GM19467 (cell line): ENCODE measurements around the gene MRPL11.
A peak's percentile ranks its signal among the peaks of the same experiment; 100 is the strongest.

ENCODE experiments used
- ATAC-seq: cut with Tn5 transposase; IDR thresholded peaks from one replicate; pipeline ENCODE4 v1.9.1; 2021; ENCODE audit warnings: mild to moderate bottlenecking, moderate library complexity; ENCODE audit not compliant: unreplicated experiment

MRPL11 gene

DNA sequence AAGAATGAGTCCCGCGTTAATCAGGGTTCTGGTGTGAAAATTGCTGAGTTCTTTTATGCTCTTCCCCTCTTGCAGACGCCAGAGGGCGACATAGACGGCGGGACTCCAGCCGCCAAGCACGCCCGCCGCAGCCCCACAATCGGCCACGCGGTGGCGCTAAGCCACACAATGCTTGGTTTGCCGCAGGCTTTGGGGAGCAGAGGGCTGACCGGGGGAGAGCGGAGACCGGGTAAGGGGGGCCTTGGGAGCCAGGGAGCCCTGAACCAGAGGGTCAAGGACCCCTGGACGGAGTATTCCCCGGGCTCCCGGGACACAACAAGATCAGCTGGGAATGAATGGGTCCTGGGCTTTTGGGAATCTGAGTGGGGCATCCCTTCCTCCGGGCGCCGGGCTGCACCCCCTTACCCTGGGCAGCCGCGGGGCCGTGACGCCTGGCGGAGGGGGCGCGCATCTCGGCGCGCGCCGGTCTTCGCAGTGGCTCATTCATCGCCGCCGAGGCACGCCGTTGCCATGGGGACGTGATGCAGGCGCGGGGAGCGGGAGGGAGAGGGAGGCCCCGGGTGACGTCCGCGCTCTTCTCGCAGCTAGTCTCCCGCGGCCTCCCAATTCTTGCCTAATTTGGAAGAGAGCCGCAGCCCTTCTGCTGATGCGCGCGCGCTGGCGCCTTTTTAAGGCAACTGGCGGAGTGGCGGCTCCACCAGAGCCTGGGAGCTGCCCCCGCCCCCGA is 30.0 kb downstream of the MRPL11 start:
- peak; percentile 62 for ATAC-seq

DNA sequence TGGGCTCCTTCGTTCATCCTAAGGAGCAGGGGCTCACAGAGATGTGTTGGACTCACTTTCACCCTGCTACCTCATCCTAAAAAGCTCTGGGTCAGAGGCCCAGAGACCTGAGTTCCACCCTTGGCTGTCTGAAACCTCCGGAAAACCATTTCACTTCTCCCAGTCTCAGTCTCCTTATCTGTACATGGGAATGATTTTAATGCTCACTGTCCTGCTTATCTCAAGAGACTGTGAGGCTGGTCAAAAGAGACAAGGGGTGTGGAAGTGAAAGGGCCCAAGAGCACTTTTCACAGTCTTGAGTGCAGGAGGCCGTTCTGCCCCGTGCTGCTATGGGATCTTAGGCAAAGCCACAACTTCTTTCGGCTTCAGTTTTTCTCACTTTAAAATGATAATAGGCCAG is 31.0 kb downstream of the MRPL11 start:
- no peak for ATAC-seq

DNA sequence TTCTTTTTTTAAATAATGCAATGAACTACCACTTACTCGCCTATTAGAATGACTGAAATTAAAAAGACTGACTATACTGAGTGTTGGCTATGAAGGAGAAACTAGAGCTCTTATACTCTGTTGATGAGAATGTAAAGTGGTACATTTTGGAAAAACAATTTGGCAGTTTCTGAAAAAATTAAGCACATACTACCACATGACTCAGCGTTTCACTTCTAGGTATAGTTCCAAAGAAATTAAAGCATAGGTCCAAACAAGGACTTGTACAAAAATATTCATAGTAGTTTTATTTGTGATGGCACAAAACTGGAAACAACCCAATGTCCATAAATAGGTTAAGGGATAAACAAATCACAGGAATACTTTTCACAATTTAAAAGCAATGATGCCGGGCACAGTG is 44.7 kb downstream of the MRPL11 start:
- no peak for ATAC-seq

DNA sequence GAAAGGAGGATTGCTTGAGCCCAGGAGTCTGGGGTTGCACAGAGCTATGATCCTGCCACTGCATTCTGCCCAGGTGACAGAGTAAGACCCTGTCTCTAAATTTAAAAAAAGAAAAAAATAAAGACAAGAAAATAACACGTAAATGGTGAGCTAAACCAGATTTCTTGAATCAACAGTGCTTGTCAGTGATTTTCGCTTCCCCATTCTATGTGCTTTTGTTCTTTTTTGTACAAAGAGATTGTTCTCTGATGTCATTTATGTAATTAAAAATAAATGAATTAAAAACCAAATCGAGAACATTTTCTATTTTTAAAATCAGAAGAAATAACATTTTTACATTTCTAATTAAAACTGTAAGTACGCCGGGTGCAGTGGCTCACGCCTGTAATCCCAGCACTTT is 47.3 kb downstream of the MRPL11 start:
- no peak for ATAC-seq

DNA sequence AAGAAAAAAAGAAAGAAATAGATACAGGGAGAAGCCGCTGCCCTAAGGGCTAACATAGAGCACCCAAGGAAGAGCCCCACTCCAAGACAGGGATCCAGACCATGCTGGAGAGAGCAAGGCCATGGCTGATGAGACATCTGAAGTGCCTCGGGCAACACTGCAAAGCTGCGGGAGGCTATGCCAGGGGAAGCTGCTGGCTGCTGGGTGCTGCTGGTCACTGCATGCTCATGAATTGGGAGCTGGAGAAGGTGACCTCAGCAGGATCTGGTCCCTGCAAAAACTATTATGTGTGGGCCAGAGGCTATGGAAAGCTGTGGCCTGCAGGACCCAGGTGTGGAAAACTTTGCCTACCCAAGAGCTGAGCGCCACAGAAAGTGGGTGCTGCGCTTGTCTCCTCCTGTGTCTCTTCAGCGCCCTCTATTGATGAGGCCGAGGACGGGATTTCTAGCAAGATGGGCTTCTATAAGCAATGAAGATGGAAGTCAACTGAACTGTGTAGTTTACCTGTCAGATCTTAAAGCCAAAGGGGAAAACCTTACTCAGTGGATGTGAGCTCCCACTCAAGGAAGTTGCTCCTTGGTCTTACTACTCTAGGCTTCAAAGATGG is 49.8 kb downstream of the MRPL11 start:
- no peak for ATAC-seq

DNA sequence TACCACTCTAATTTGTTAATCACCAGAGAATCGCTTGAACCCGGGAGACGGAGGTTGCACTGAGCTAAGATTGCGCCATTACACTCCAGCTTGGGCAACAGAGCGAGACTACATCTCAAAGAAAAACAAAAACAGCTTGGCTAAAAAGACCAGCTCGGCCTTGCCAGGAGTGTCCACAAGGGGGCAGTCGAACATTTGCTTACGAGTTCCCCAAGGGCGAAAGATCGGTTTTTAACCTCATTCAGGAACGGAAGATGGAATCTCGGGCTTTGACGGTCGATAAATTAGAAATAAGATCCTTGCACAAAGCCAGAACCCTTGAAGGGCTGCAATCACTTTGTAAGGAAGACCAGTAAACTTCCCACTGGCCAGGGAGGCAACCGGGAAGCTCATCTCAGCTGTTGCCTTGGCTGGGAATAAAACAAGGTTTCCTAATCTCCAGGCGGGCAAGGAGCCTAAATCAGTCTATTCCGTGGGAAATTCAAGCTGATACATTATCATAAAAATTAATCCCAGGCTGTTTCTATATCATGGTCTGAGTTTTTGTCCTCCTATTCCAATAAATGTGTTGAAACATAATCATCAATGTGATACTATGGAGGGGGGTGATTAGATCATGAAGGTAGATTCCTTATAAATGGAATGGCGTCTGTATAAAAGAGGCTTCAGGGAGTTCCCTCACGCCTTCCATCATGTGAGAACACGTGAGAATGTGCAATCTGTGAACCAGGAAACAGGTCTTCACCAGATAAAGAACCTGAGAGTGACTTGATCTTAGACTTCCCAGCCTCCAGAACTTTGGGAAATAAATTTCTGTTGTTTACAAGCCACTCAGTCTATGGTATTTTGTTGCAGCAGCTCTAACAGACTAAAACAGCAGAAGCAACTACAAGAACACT is 52.2 kb downstream of the MRPL11 start:
- no peak for ATAC-seq
